Mesothelial cell of epicardium (in vitro differentiated cells): ENCODE data around the gene AFF3. TPM values are rescaled to one million over a fixed set of nuclear protein-coding genes. Genes with fewer than 3 reads are reported as not detected.

Experiments used
- DNase-seq, 2 experiments: peaks; one replicate each; pipeline ENCODE4 v3.0.0; 2021; ENCODE audit warnings: low spot score in 2 of 2; ENCODE audit not compliant: unreplicated experiment in 2 of 2
- H3K27ac Mint-ChIP-seq: 2 replicates; pipeline ENCODE4 v1.8.0; 2021; ENCODE audit warnings: mixed read lengths
- H3K27me3 Mint-ChIP-seq: 2 replicates; pipeline ENCODE4 v1.8.0; 2021; ENCODE audit warnings: low read depth, mixed read lengths
- H3K36me3 Mint-ChIP-seq: 2 replicates; pipeline ENCODE4 v1.8.0; 2021; ENCODE audit warnings: mixed read lengths
- H3K4me1 Mint-ChIP-seq: 2 replicates; pipeline ENCODE4 v1.8.0; 2021; ENCODE audit warnings: mixed read lengths
- H3K4me3 Mint-ChIP-seq: 2 replicates; pipeline ENCODE4 v1.8.0; 2021; ENCODE audit warnings: mild to moderate bottlenecking, moderate library complexity, mixed read lengths
- H3K9me3 Mint-ChIP-seq: 2 replicates; pipeline ENCODE4 v1.8.0; 2021; ENCODE audit warnings: mixed read lengths
- total RNA-seq: library from RNA; stranded (reverse); gene quantifications from 3 replicates; pipeline ENCODE4 v1.2.1, GENCODE V29; 2021
- TF ChIP-seq, protein P1 (sequence below): fragments of 200-600 bp; sonication (generic); IDR thresholded peaks from one replicate; pipeline ENCODE4 v1.5.0; 2021; ENCODE audit warnings: antibody characterized with exemption; ENCODE audit not compliant: unreplicated experiment

The AFF3 gene
- total RNA-seq, 1 donor from 2014 or later: 14.4 TPM

DNA sequence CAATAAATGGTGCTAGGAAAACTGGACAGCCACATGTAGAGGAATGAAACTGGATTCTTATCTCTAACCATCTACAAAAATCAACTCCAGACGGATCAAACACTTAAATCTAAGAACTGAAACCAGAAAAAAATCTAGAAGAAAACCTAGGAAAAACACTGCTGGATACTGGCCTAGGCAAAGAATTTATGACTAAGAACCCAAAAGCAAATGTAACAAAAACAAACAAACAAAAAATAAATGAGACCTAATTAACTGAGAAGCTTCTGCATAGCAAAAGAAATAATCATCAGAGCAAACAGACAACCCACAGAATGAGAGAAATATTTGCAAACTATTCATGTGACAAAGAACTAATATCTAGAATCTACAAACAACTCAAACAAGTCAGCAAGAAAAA lies 338.5 kb downstream of the AFF3 start:
- H3K36me3 Mint-ChIP-seq: no peaks in the 10 kb centered on the region
- peaks cover 23% of the 10 kb centered on the region for H3K4me1 Mint-ChIP-seq
- no peak overlapping the region for H3K27ac Mint-ChIP-seq
- no peak for DNase-seq
- H3K4me3 Mint-ChIP-seq: no peak overlapping the region
- peaks cover 2% of the 10 kb centered on the region for H3K27me3 Mint-ChIP-seq
- H3K9me3 Mint-ChIP-seq: peaks cover 18% of the 10 kb centered on the region
- TF ChIP-seq, protein P1, sequence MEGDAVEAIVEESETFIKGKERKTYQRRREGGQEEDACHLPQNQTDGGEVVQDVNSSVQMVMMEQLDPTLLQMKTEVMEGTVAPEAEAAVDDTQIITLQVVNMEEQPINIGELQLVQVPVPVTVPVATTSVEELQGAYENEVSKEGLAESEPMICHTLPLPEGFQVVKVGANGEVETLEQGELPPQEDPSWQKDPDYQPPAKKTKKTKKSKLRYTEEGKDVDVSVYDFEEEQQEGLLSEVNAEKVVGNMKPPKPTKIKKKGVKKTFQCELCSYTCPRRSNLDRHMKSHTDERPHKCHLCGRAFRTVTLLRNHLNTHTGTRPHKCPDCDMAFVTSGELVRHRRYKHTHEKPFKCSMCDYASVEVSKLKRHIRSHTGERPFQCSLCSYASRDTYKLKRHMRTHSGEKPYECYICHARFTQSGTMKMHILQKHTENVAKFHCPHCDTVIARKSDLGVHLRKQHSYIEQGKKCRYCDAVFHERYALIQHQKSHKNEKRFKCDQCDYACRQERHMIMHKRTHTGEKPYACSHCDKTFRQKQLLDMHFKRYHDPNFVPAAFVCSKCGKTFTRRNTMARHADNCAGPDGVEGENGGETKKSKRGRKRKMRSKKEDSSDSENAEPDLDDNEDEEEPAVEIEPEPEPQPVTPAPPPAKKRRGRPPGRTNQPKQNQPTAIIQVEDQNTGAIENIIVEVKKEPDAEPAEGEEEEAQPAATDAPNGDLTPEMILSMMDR: no peak

DNA sequence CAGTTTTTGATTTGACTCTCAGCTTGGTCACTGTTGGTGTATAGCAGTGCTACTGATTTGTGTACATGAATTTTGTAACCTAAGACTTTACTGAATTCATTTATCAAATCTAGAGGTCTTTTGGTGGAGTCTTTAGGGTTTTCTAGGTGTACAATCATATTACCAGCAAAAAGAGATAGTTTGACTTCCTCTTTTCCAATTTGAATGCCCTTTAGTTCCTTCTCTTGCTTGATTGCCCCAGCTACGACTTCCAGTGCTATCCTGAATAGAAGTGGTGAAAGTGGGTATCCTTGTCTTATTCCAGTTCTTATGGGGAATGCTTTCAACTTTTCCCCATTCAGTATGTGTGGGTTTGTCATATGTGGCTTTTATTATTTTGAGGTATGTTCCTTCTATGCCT lies 339.7 kb downstream of the AFF3 start:
- Mint-ChIP-seq H3K27me3 (peaks cover 2% of the 10 kb centered on the region), H3K4me1 (peaks cover 13% of the 10 kb centered on the region), H3K36me3 (peaks cover 2% of the 10 kb centered on the region), H3K27ac (no peak overlapping the region), H3K4me3 (no peak overlapping the region), H3K9me3 (peaks cover 22% of the 10 kb centered on the region)
- TF ChIP-seq, protein P1: no peak
- no peak for DNase-seq

DNA sequence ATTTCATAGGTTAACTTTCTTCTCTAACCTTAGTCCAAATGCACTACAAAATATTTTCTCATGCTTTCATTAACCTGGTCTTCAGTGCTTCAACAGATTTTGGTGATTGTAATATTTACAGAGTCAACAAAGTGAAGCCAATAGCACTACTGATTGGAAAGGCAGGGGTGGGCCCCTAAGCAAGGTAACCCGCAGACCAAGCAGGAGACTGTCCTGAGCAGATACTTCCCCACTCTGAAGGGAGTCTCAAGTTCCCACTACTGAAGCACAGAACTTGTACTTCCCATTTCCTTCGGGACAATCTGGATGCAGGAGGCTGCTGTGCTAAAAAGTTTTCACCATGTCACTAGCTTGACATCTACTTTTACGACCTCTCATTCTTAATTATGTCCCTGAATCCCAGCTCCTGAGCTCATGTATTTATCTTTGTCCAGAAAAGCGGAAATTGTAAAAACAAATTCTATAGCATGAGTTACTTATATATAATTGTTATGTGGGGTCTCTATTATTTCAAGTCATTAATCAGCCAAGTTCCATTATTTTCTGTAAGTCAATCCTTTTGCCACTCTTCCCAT lies 341.0 kb downstream of the AFF3 start:
- H3K9me3 Mint-ChIP-seq: peaks cover 35% of the 10 kb centered on the region
- peaks cover 6% of the 10 kb centered on the region for H3K36me3 Mint-ChIP-seq
- TF ChIP-seq, protein P1: no peak
- no peak overlapping the region for H3K27ac Mint-ChIP-seq
- H3K4me3 Mint-ChIP-seq: no peak overlapping the region
- no peak for DNase-seq
- H3K4me1 Mint-ChIP-seq: peaks cover 6% of the 10 kb centered on the region
- peaks cover 2% of the 10 kb centered on the region for H3K27me3 Mint-ChIP-seq

DNA sequence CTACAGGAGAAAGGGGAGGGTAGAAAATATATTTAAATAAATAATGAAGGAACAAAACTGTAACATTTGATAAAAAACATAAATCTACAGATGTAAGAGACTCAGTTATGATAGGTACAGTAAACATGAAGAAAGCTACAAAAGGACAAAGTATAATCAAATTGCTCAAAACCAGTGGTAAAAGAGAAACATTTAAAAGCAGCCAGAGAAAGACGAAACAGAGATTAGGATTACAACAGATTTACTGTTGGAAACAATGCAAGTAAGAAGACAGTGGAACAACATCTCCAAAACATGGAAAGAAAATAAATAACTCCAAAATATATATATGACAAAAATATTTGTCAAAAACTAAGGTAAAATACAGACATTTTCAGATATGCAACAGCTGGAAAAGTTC lies 344.9 kb downstream of the AFF3 start:
- H3K9me3 Mint-ChIP-seq: peaks cover 39% of the 10 kb centered on the region
- H3K27me3 Mint-ChIP-seq: peaks cover 2% of the 10 kb centered on the region
- H3K4me3 Mint-ChIP-seq: no peak overlapping the region
- DNase-seq: no peak
- H3K36me3 Mint-ChIP-seq: peaks cover 14% of the 10 kb centered on the region
- TF ChIP-seq, protein P1: no peak
- H3K27ac Mint-ChIP-seq: no peak overlapping the region
- H3K4me1 Mint-ChIP-seq: no peaks in the 10 kb centered on the region

DNA sequence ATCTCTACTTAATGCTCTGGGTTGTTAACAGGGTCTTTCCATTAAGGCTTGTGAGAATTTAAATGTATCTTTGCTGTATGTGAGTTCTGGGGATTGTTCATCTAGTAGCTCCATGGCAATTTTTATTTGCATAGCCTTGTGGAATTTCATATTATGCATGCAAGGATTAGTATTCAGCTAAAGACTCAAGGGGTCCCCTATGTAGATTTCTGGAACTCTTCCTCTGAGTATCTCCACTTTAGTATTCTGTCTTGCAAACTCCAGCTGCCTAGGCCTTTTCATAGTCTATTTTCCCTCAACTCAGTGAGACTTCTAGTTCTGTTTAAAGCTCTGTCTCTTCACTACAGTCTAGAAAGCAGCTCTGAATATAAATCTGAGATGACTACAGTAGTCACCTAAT lies 348.0 kb downstream of the AFF3 start:
- Mint-ChIP-seq H3K27me3 (peaks cover 2% of the 10 kb centered on the region), H3K4me1 (peaks cover 3% of the 10 kb centered on the region), H3K4me3 (no peak overlapping the region), H3K27ac (no peak overlapping the region), H3K9me3 (peaks cover 39% of the 10 kb centered on the region), H3K36me3 (peaks cover 14% of the 10 kb centered on the region)
- TF ChIP-seq, protein P1: no peak
- DNase-seq: no peak

DNA sequence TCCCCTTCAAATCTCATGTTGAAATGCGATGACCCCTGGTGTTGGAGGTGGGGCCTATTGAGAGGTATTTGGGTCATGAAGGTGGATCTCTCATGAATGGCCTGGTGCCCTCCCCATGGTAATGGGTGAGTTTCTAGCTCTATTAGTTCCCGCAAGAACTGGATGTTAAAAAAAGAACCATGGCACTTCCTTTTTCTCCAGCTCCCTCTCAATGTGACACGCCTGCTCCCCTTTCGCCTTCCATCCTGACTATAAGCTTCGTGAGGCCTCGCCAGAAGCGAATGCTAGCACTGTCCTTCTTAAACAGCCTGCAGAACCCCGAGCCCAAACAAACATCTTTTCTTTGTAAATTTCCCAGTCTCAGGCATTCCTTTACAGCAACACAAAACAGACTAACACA lies 349.4 kb downstream of the AFF3 start:
- Mint-ChIP-seq H3K36me3 (peaks cover 14% of the 10 kb centered on the region), H3K27me3 (no peaks in the 10 kb centered on the region), H3K4me1 (peaks cover 3% of the 10 kb centered on the region), H3K4me3 (no peak overlapping the region), H3K27ac (no peak overlapping the region), H3K9me3 (peaks cover 34% of the 10 kb centered on the region)
- DNase-seq: no peak
- TF ChIP-seq, protein P1: no peak
